Naive thymus-derived CD4-positive, alpha-beta T cell (primary cell): ENCODE results near the gene FGF1. TPM values are rescaled to one million over a fixed set of nuclear protein-coding genes. Genes with fewer than 3 reads are reported as not detected.

ENCODE experiments used
- ATAC-seq: fragments of 150-1000 bp; cut with Tn5 transposase; 2 replicates; pipeline ENCODE4 v1.10.0; 2021; ENCODE audit warnings: mild to moderate bottlenecking, moderate library complexity
- CTCF ChIA-PET: fragments of 350-600 bp; sonication (Branson Sonifier 250); formaldehyde crosslinking; loops from one replicate; lab custom pipeline; 2021; ENCODE audit warnings: antibody characterized with exemption; lab: Charles Lee
- POLR2A ChIA-PET: fragments of 350-600 bp; sonication (Branson Sonifier 250); formaldehyde crosslinking; loops from one replicate; lab custom pipeline; 2021; ENCODE audit warnings: antibody characterized with exemption, inconsistent platforms; lab: Charles Lee
- DNase-seq, 9 donors: peaks; one replicate each; pipeline versions ENCODE4 v3.0.0 to v3.0.0-alpha.2; 2020 to 2022; ENCODE audit warnings: mixed read lengths in 1 of 9
- H3K27ac ChIP-seq: one replicate; pipeline ENCODE4 v1.7.0; 2013; ENCODE audit warnings: mild to moderate bottlenecking, low read depth, low read length, moderate library complexity
- H3K27me3 ChIP-seq, 2 donors: one replicate each; pipeline ENCODE4 v1.7.0; 2013; ENCODE audit warnings: low read length in 2 of 2, mild to moderate bottlenecking in 2 of 2, moderate library complexity in 2 of 2; ENCODE audit not compliant: control insufficient read depth in 2 of 2, insufficient read depth in 2 of 2
- H3K36me3 ChIP-seq, 3 experiments: 1 replicate in 2 of 3; 2 replicates in 1 of 3; pipeline ENCODE4 v1.7.0; 2013; ENCODE audit warnings: low read length in 3 of 3, mild to moderate bottlenecking in 3 of 3, moderate library complexity in 1 of 3; ENCODE audit not compliant: insufficient read depth in 3 of 3, control insufficient read depth in 2 of 3
- H3K4me1 ChIP-seq, 2 donors: one replicate each; pipeline ENCODE4 v1.7.0; 2013; ENCODE audit warnings: low read length in 2 of 2, mild to moderate bottlenecking in 2 of 2, moderate library complexity in 1 of 2; ENCODE audit not compliant: control insufficient read depth in 2 of 2, insufficient read depth in 2 of 2
- H3K4me3 ChIP-seq: 2 replicates; pipeline ENCODE4 v1.7.0; 2013; ENCODE audit warnings: mild to moderate bottlenecking, low read length
- H3K9me3 ChIP-seq, 3 experiments: 1 replicate in 2 of 3; 2 replicates in 1 of 3; pipeline ENCODE4 v1.7.0; 2013; ENCODE audit warnings: low read length in 3 of 3; ENCODE audit not compliant: control insufficient read depth in 2 of 3
- H3K27ac Mint-ChIP-seq, 9 donors: one replicate each; pipeline ENCODE4 v1.8.0; 2020 to 2022; ENCODE audit warnings: mixed read lengths in 9 of 9, mild to moderate bottlenecking in 8 of 9, moderate library complexity in 5 of 9, inconsistent platforms in 2 of 9
- H3K27me3 Mint-ChIP-seq, 5 donors: one replicate each; pipeline ENCODE4 v1.8.0; 2021 to 2022; ENCODE audit warnings: mixed read lengths in 5 of 5, mild to moderate bottlenecking in 1 of 5
- H3K36me3 Mint-ChIP-seq, 5 donors: one replicate each; pipeline ENCODE4 v1.8.0; 2020 to 2022; ENCODE audit warnings: mixed read lengths in 5 of 5, mild to moderate bottlenecking in 3 of 5, inconsistent platforms in 1 of 5
- H3K4me1 Mint-ChIP-seq, 7 donors: one replicate each; pipeline ENCODE4 v1.8.0; 2020 to 2022; ENCODE audit warnings: mixed read lengths in 7 of 7, mild to moderate bottlenecking in 3 of 7, inconsistent platforms in 1 of 7
- H3K4me3 Mint-ChIP-seq, 10 donors: one replicate each; pipeline ENCODE4 v1.8.0; 2020 to 2022; ENCODE audit warnings: mild to moderate bottlenecking in 10 of 10, mixed read lengths in 10 of 10, moderate library complexity in 6 of 10, inconsistent platforms in 2 of 10
- H3K9me3 Mint-ChIP-seq, 11 donors: one replicate each; pipeline ENCODE4 v1.8.0; 2020 to 2022; ENCODE audit warnings: mixed read lengths in 11 of 11, mild to moderate bottlenecking in 4 of 11, inconsistent platforms in 1 of 11, moderate library complexity in 1 of 11
- intact Hi-C, 2 donors: fragments of 100-400 bp; cut with micrococcal nuclease; formaldehyde crosslinking; loops; one replicate each; pipeline ENCODE4 v1.15.1; 2023
- polyA plus RNA-seq, 2 donors: library from polyadenylated mRNA; unstranded; fragments of 300-500 nt; fragmentation: Illumina TruSeq; gene quantifications; one replicate each; pipeline ENCODE4 v1.2.3, GENCODE V29; 2021
- total RNA-seq, 6 experiments: library from RNA in 5 of 6; stranded (reverse) in 5 of 6; gene quantifications; 1 replicate in 5 of 6; 2 replicates in 1 of 6; pipeline ENCODE4 v1.2.3 and lab custom pipeline; 2021 to 2026

FGF1 gene
- total and polyA plus RNA-seq, 7 experiments from 2014 or later = not detected

DNA sequence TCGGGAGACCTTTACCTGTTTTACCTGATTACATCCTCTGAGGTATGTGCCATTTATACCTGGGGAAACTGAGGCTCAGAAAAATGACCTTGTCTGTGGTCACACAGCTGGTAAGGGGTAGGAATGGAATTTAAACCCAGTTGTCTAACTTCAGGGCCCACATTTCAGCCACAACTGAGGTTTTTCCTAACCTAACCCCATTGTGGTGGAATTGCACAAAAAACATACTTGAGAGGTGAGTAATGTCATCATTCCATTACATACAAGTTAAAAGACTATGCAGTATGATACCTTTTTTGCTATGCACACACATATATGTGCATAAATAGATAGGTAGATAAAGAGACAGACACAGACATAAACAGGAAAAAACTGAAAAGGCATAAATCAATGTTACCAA lies 14.1 kb downstream of the FGF1 start:
- H3K27me3 Mint-ChIP-seq = peaks cover 0 to 6% (median 0%) of the 10 kb centered on the region in 5 donors
- H3K4me3 Mint-ChIP-seq = no peak overlapping the region
- H3K27ac Mint-ChIP-seq = no peak overlapping the region
- ChIA-PET CTCF (no interaction called here), POLR2A (no interaction called here)
- no peak overlapping the region for H3K27ac ChIP-seq
- H3K4me1 ChIP-seq = no peaks in the 10 kb centered on the region
- no peaks in the 10 kb centered on the region for H3K4me1 Mint-ChIP-seq
- no peak for DNase-seq
- no peaks in the 10 kb centered on the region for H3K27me3 ChIP-seq
- intact Hi-C loops = no loop called here
- no peaks in the 10 kb centered on the region for H3K9me3 ChIP-seq
- no peak for ATAC-seq
- H3K36me3 Mint-ChIP-seq = no peaks in the 10 kb centered on the region
- no peaks in the 10 kb centered on the region for H3K36me3 ChIP-seq
- H3K4me3 ChIP-seq = no peak overlapping the region
- H3K9me3 Mint-ChIP-seq = no peaks in the 10 kb centered on the region

DNA sequence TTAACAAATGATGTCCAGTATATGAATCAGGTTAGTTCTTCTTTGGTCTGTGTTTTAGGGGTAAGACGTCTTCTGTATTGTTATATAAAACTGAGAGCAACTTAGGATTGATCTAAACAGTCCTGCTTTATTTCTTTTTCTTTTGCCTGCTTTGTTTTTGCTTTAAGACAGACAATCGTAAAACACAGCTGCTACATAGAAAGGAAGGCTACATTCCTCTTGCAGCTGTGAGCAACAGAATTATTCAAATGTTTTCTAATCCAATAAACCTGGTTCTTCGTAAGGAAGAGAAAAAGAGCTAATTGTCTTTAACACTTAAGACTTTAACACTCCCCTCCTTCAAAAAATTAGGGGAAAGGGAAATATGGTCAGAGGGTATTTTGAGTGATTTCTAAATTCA lies 14.6 kb downstream of the FGF1 start:
- no peak for DNase-seq
- H3K4me3 ChIP-seq = no peak overlapping the region
- POLR2A ChIA-PET = no interaction called here
- no peak overlapping the region for H3K4me3 Mint-ChIP-seq
- CTCF ChIA-PET = interaction anchor here (0.7 kb wide), 1 partner anchor 59 kb away, joined by 3 read pairs; no protein-coding TSS in a partner anchor
- H3K27me3 Mint-ChIP-seq = peaks cover 0 to 5% (median 0%) of the 10 kb centered on the region in 5 donors
- no peaks in the 10 kb centered on the region for H3K4me1 Mint-ChIP-seq
- H3K9me3 Mint-ChIP-seq = peaks cover 0 to 2% (median 0%) of the 10 kb centered on the region in 11 donors
- intact Hi-C loops = no loop called here
- no peaks in the 10 kb centered on the region for H3K36me3 ChIP-seq
- H3K27me3 ChIP-seq = no peaks in the 10 kb centered on the region
- H3K4me1 ChIP-seq = no peaks in the 10 kb centered on the region
- no peak overlapping the region for H3K27ac ChIP-seq
- H3K36me3 Mint-ChIP-seq = no peaks in the 10 kb centered on the region
- no peak overlapping the region for H3K27ac Mint-ChIP-seq
- no peak for ATAC-seq
- no peaks in the 10 kb centered on the region for H3K9me3 ChIP-seq

DNA sequence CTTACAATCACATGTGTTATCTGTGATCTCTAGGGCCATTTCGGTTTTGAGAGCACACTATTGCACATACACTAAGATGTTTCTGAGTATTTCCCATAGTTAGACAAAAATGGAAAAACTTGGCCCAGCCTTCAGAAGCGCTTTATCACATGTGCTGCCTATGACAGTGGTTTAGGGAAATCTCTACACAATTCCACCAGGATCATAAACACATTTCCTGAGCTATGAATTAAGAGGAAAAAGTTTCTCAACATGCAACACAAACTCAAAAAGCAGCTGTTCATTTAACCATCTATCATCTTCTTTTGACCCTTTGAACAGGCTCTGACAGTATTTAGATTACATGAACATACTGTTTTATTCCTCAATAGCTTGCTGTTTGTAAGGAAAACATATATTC lies 15.1 kb downstream of the FGF1 start:
- no peak for DNase-seq
- H3K27me3 ChIP-seq = no peaks in the 10 kb centered on the region
- no peaks in the 10 kb centered on the region for H3K9me3 ChIP-seq
- Mint-ChIP-seq H3K36me3 (no peaks in the 10 kb centered on the region), H3K9me3 (peaks cover 0 to 2% (median 0%) of the 10 kb centered on the region in 11 donors), H3K4me3 (no peak overlapping the region), H3K27ac (no peak overlapping the region), H3K4me1 (no peaks in the 10 kb centered on the region), H3K27me3 (peaks cover 0 to 3% (median 0%) of the 10 kb centered on the region in 5 donors)
- ATAC-seq = no peak
- no peak overlapping the region for H3K27ac ChIP-seq
- H3K36me3 ChIP-seq = no peaks in the 10 kb centered on the region
- ChIA-PET POLR2A (no interaction called here), CTCF (interaction anchor here (0.6 to 0.7 kb wide), 2 partner anchors 11 to 59 kb away, joined by 3 to 4 read pairs; no protein-coding TSS in a partner anchor)
- no peaks in the 10 kb centered on the region for H3K4me1 ChIP-seq
- H3K4me3 ChIP-seq = no peak overlapping the region
- intact Hi-C loops = no loop called here

DNA sequence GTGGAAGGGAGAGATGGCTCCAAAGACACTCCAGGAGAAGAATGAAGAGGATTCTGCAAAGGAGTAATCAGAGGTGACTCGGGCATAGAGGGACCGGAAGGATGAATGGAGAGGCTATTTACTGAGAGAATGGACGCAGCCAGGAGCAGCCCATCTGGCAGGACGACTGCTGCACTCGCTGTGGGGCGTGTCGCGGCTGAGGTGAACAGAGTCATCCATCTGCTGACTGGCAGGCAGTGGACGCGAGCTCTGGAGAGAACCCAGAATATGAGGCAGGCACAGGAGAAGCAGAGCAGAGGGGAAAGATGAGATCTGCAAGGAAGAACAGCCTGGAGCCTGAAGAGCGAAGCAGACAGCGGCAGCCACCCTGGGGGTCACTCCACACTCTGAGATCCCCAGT lies 16.4 kb downstream of the FGF1 start:
- no peaks in the 10 kb centered on the region for H3K36me3 Mint-ChIP-seq
- ChIA-PET POLR2A (no interaction called here), CTCF (interaction anchor here (1.8 kb wide), 1 partner anchor 45 kb away, joined by 4 read pairs; no protein-coding TSS in a partner anchor)
- Histone ChIP-seq H3K27me3 (no peaks in the 10 kb centered on the region), H3K4me1 (no peaks in the 10 kb centered on the region), H3K36me3 (no peaks in the 10 kb centered on the region), H3K4me3 (no peak overlapping the region), H3K9me3 (no peaks in the 10 kb centered on the region), H3K27ac (no peak overlapping the region)
- intact Hi-C loops = no loop called here
- H3K9me3 Mint-ChIP-seq = peaks cover 0 to 2% (median 0%) of the 10 kb centered on the region in 11 donors
- peaks cover 0 to 7% (median 0%) of the 10 kb centered on the region in 5 donors for H3K27me3 Mint-ChIP-seq
- ATAC-seq = no peak
- DNase-seq = no peak
- H3K4me3 Mint-ChIP-seq = no peak overlapping the region
- H3K27ac Mint-ChIP-seq = no peak overlapping the region
- H3K4me1 Mint-ChIP-seq = peaks cover 0 to 2% (median 0%) of the 10 kb centered on the region in 7 donors

DNA sequence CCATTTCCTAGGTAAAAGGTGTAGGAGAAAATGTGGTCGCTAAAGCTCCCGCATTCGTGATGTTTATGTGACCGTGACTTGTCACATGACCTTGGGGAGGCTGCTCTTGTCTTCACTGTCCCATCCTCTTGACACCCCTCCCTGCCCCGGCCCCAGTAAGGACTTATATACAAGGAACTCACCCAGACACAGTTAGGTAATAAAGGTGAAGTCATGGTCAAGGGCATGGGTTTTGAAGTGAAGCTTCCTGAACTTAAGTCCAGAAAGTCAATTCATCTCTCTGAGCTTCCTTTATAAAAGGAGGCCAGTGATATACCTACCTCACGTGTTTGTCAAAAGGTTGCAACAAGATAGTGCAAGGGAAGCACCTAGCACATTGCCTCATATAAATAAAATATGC lies 17.6 kb downstream of the FGF1 start:
- H3K27me3 ChIP-seq = no peaks in the 10 kb centered on the region
- peaks cover 0 to 2% (median 0%) of the 10 kb centered on the region in 7 donors for H3K4me1 Mint-ChIP-seq
- DNase-seq = no peak
- no peaks in the 10 kb centered on the region for H3K36me3 ChIP-seq
- no peak overlapping the region for H3K4me3 ChIP-seq
- peaks cover 0 to 2% (median 0%) of the 10 kb centered on the region in 11 donors for H3K9me3 Mint-ChIP-seq
- CTCF ChIA-PET = no interaction called here
- H3K4me1 ChIP-seq = no peaks in the 10 kb centered on the region
- no peak for ATAC-seq
- H3K27me3 Mint-ChIP-seq = peaks cover 0 to 13% (median 2%) of the 10 kb centered on the region in 5 donors
- no peak overlapping the region for H3K27ac Mint-ChIP-seq
- no peak overlapping the region for H3K27ac ChIP-seq
- H3K4me3 Mint-ChIP-seq = no peak overlapping the region
- H3K36me3 Mint-ChIP-seq = no peaks in the 10 kb centered on the region
- POLR2A ChIA-PET = no interaction called here
- intact Hi-C loops = no loop called here
- no peaks in the 10 kb centered on the region for H3K9me3 ChIP-seq

DNA sequence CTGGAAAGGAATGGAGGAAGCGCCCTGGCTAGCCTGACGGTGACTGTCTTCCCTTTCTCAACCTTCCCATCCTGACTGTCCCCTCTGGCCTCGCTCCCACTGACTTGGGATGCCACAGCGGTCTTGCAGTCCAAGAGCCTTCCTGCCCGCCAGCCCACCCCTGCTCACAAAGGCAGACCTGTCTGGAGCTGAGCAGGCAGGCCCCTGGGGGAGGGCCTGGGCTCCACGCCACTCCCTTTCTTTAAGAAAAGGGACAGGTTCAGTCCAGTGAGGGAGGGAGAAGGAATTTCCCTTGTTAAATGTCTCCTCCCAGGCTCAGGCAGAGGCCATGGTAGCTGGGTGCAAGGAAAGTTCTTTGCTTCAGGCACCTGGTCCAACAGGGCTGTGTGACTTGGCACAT lies 18.1 kb downstream of the FGF1 start:
- intact Hi-C loops = no loop called here
- Mint-ChIP-seq H3K9me3 (peaks cover 0 to 2% (median 0%) of the 10 kb centered on the region in 11 donors), H3K27me3 (peaks cover 0 to 13% (median 3%) of the 10 kb centered on the region in 5 donors), H3K36me3 (no peaks in the 10 kb centered on the region), H3K27ac (no peak overlapping the region), H3K4me3 (no peak overlapping the region), H3K4me1 (peaks cover 0 to 2% (median 0%) of the 10 kb centered on the region in 7 donors)
- Histone ChIP-seq H3K36me3 (no peaks in the 10 kb centered on the region), H3K9me3 (no peaks in the 10 kb centered on the region), H3K27ac (no peak overlapping the region), H3K4me1 (no peaks in the 10 kb centered on the region), H3K27me3 (no peaks in the 10 kb centered on the region), H3K4me3 (no peak overlapping the region)
- no peak for ATAC-seq
- DNase-seq = no peak
- CTCF ChIA-PET = no interaction called here
- POLR2A ChIA-PET = no interaction called here

DNA sequence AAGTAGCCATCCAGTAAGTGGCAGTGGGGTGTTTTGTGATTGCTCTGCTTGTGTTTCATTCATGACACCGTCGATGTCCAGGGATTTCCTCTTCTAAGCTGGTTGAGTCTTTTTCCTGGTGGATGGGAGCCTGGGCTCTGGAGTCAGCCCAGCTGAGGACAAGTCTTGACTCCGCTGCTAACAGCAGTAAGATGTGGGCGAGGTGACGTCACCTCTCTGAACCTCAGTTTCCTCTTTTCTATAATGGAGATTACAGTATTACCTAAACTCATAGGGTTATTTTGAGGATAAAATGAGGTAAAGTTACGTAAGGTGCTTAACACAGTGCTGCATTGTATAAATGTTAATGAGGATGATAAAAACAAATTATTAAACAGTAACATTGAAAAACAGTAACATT lies 21.3 kb downstream of the FGF1 start:
- intact Hi-C loops = no loop called here
- no peak overlapping the region for H3K27ac Mint-ChIP-seq

More for the DNA sequence above, 21.3 kb downstream of the FGF1 start:
- Mint-ChIP-seq H3K4me1 (peaks cover 0 to 2% (median 0%) of the 10 kb centered on the region in 7 donors), H3K27me3 (peaks cover 0 to 19% (median 6%) of the 10 kb centered on the region in 5 donors), H3K36me3 (no peaks in the 10 kb centered on the region), H3K4me3 (no peak overlapping the region), H3K9me3 (peaks cover 0 to 3% (median 0%) of the 10 kb centered on the region in 11 donors)
- no peak overlapping the region for H3K4me3 ChIP-seq
- no peak overlapping the region for H3K27ac ChIP-seq
- no peak for DNase-seq
- ChIA-PET POLR2A (no interaction called here), CTCF (no interaction called here)
- ATAC-seq = no peak
- H3K27me3 ChIP-seq = no peaks in the 10 kb centered on the region
- no peaks in the 10 kb centered on the region for H3K4me1 ChIP-seq
- H3K36me3 ChIP-seq = no peaks in the 10 kb centered on the region
- H3K9me3 ChIP-seq = no peaks in the 10 kb centered on the region
